CD4-positive, alpha-beta T cell (primary cell): ENCODE measurements around the gene SOCS2. TPM values are rescaled to one million over a fixed set of nuclear protein-coding genes. Genes with fewer than 3 reads are reported as not detected.

Experiments used
- ATAC-seq: fragments of 200-7000 bp; cut with Tn5 transposase; one replicate; pipeline ENCODE4 v1.10.0; 2022; ENCODE audit warnings: mild to moderate bottlenecking; ENCODE audit not compliant: poor library complexity
- CTCF ChIA-PET: fragments of 350-600 bp; sonication (Branson Sonifier 250); formaldehyde crosslinking; loops from one replicate; lab custom pipeline; 2021; ENCODE audit warnings: antibody characterized with exemption, inconsistent platforms; lab: Charles Lee
- POLR2A ChIA-PET: fragments of 350-600 bp; sonication (Branson Sonifier 250); formaldehyde crosslinking; loops from one replicate; lab custom pipeline; 2021; ENCODE audit warnings: antibody characterized with exemption, inconsistent platforms; lab: Charles Lee
- DNase-seq, 14 experiments: peaks; one replicate each; pipeline ENCODE4 v3.0.0-alpha.2; 2013 to 2020; ENCODE audit warnings: mixed read lengths in 2 of 14
- H3K27ac ChIP-seq, 2 donors: one replicate each; pipeline versions ENCODE4 v1.5.1 to v1.7.0; 2013; ENCODE audit warnings: low read length in 2 of 2, low read depth in 1 of 2, mild to moderate bottlenecking in 1 of 2
- H3K27me3 ChIP-seq, 2 experiments: 1 replicate in 1 of 2; 2 replicates in 1 of 2; pipeline versions ENCODE4 v1.6.1 to v1.7.0; 2013; ENCODE audit warnings: low read length in 2 of 2, control low read depth in 1 of 2, mild to moderate bottlenecking in 1 of 2, moderate library complexity in 1 of 2; ENCODE audit not compliant: insufficient read depth in 2 of 2, control insufficient read depth in 1 of 2
- H3K36me3 ChIP-seq: one replicate; pipeline ENCODE4 v1.6.1; 2013; ENCODE audit warnings: low read length, control low read depth; ENCODE audit not compliant: insufficient read depth
- H3K4me1 ChIP-seq: one replicate; pipeline ENCODE4 v1.6.1; 2013; ENCODE audit warnings: low read length, control low read depth; ENCODE audit not compliant: insufficient read depth
- H3K4me3 ChIP-seq: one replicate; pipeline ENCODE4 v1.5.1; 2013; ENCODE audit warnings: mild to moderate bottlenecking, low read length, moderate library complexity
- H3K9me3 ChIP-seq, 2 experiments: 1 replicate in 1 of 2; 2 replicates in 1 of 2; pipeline versions ENCODE4 v1.6.1 to v1.7.0; 2013; ENCODE audit warnings: low read length in 2 of 2, mild to moderate bottlenecking in 2 of 2, control low read depth in 1 of 2, moderate library complexity in 1 of 2; ENCODE audit not compliant: control insufficient read depth in 1 of 2, insufficient read depth in 1 of 2
- H3K27ac Mint-ChIP-seq: one replicate; pipeline ENCODE4 v1.8.0; 2020; ENCODE audit warnings: mixed read lengths
- H3K27me3 Mint-ChIP-seq: one replicate; pipeline ENCODE4 v1.8.0; 2021; ENCODE audit warnings: mixed read lengths
- H3K36me3 Mint-ChIP-seq: one replicate; pipeline ENCODE4 v1.8.0; 2021; ENCODE audit warnings: low read depth, mixed read lengths
- H3K4me1 Mint-ChIP-seq: one replicate; pipeline ENCODE4 v1.8.0; 2021; ENCODE audit warnings: low read depth, mixed read lengths
- H3K4me3 Mint-ChIP-seq: one replicate; pipeline ENCODE4 v1.8.0; 2020; ENCODE audit warnings: mild to moderate bottlenecking, mixed read lengths
- H3K9me3 Mint-ChIP-seq: one replicate; pipeline ENCODE4 v1.8.0; 2020; ENCODE audit warnings: mixed read lengths
- intact Hi-C, 2 experiments: fragments of 100-400 bp; cut with DNase I in 1 of 2; cut with micrococcal nuclease in 1 of 2; formaldehyde crosslinking; loops; one replicate each; pipeline versions ENCODE4 v1.15.1 to v1.9.0; 2023 to 2025; cut with DNase I, micrococcal nuclease
- total RNA-seq, 174 experiments: library from RNA in 2 of 174; stranded (reverse) in 2 of 174; gene quantifications; one replicate each; pipeline ENCODE4 v1.2.3 and lab custom pipeline; 2021 to 2026
- TF ChIP-seq, protein P1 (sequence below): fragments of 200-600 bp; IDR thresholded peaks from one replicate; pipeline ENCODE4 v1.8.0; 2022; ENCODE audit warnings: antibody characterized with exemption, mild to moderate bottlenecking

Gene SOCS2
- total RNA-seq, 2 experiments from 2014 or later: 4.1 to 4.2 TPM

DNA sequence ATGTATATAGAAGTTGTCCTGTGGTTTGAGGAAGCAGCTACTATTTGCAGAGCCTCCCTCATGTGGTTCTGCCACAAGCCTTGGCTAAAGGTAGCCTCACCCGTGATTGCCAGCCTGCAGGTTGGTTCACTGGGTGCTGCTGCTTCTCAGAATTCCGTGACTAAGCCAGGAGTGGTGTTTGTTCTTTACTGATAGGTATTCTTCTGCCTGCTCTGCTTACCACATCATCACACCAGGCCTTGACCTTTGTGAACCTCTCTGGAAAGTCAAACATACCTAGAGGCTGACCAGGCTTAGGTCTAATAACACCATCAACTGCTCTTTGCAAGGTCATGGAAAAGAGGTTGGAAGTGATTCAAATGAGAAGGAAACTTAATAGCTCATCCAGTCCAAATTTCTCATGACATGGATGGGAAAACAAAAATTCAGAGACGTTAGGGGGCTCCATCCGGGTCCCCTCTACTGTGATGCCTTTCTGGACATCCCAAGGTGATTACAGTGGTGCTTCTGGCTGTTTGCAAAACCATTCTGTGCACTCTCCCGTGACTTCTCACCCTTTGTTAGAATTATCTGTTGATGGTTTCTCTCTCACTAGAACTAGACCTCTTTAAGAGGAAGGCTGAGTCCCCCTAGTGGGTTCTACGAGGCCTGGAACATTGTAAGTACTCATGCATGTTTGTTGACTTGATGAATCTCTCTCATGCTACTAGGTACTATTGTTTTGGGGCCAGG is 8.5 kb upstream of the SOCS2 start:
- CTCF ChIA-PET: interaction anchor here (1.3 to 1.7 kb wide), 3 partner anchors 21 to 547 kb away, joined by 3 to 6 read pairs (median 3); no protein-coding TSS in a partner anchor
- Histone ChIP-seq H3K4me3 (no peak overlapping the region), H3K4me1 (peaks cover 2% of the 10 kb centered on the region), H3K36me3 (no peaks in the 10 kb centered on the region), H3K27ac (no peak overlapping the region), H3K9me3 (no peaks in the 10 kb centered on the region), H3K27me3 (no peaks in the 10 kb centered on the region)
- POLR2A ChIA-PET: no interaction called here
- ATAC-seq (no peak), DNase-seq (peak in 1 of 14 experiments; percentile 13)
- TF ChIP-seq, protein P1, sequence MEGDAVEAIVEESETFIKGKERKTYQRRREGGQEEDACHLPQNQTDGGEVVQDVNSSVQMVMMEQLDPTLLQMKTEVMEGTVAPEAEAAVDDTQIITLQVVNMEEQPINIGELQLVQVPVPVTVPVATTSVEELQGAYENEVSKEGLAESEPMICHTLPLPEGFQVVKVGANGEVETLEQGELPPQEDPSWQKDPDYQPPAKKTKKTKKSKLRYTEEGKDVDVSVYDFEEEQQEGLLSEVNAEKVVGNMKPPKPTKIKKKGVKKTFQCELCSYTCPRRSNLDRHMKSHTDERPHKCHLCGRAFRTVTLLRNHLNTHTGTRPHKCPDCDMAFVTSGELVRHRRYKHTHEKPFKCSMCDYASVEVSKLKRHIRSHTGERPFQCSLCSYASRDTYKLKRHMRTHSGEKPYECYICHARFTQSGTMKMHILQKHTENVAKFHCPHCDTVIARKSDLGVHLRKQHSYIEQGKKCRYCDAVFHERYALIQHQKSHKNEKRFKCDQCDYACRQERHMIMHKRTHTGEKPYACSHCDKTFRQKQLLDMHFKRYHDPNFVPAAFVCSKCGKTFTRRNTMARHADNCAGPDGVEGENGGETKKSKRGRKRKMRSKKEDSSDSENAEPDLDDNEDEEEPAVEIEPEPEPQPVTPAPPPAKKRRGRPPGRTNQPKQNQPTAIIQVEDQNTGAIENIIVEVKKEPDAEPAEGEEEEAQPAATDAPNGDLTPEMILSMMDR: no peak
- intact Hi-C loops: loop anchor here in 1 of 2 experiments (10.0 kb wide), 1 partner anchor 891 kb away; the partner anchor contains the start of gene CEP83
- H3K27ac Mint-ChIP-seq: no peak overlapping the region
- no peaks in the 10 kb centered on the region for H3K4me1 Mint-ChIP-seq
- H3K36me3 Mint-ChIP-seq: peaks cover 16% of the 10 kb centered on the region
- H3K4me3 Mint-ChIP-seq: no peak overlapping the region
- no peaks in the 10 kb centered on the region for H3K9me3 Mint-ChIP-seq
- H3K27me3 Mint-ChIP-seq: no peaks in the 10 kb centered on the region

DNA sequence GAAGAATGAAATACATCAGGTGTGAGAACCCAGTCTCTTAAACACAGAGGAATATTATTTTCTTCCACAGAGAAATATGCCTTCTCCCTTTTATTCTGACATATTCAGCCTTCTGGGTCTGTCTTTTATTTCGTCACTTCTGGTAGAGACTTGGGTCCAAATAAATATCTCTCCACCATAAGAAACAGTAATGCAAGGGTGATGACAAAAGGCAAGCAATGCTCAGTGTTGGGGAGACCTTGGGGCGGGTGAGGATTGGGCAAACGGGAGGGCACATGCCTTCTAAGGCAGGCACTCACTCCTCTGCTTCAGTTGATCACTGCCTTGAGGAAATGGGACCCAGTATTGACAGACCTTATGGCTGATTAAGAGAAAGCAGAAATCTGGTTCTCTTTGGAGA is 6.7 kb upstream of the SOCS2 start:
- Mint-ChIP-seq H3K9me3 (no peaks in the 10 kb centered on the region), H3K27me3 (no peaks in the 10 kb centered on the region), H3K4me3 (no peak overlapping the region), H3K4me1 (peaks cover 8% of the 10 kb centered on the region), H3K27ac (no peak overlapping the region), H3K36me3 (peaks cover 7% of the 10 kb centered on the region)
- no peak for ATAC-seq
- TF ChIP-seq, protein P1: no peak
- no peak for DNase-seq
- no peak overlapping the region for H3K4me3 ChIP-seq
- H3K4me1 ChIP-seq: peaks cover 19% of the 10 kb centered on the region
- no peaks in the 10 kb centered on the region for H3K9me3 ChIP-seq
- intact Hi-C loops: loop anchor here in 1 of 2 experiments (5.0 to 10.0 kb wide), 5 partner anchors 177 to 889 kb away; partner anchors contain the start of gene CEP83
- H3K27me3 ChIP-seq: no peaks in the 10 kb centered on the region
- CTCF ChIA-PET: no interaction called here
- no peak overlapping the region for H3K27ac ChIP-seq
- POLR2A ChIA-PET: no interaction called here
- no peaks in the 10 kb centered on the region for H3K36me3 ChIP-seq

- no peak for DNase-seq
- H3K4me3 Mint-ChIP-seq: no peak overlapping the region
- ChIA-PET CTCF (interaction anchor here (4.0 kb wide), 1 partner anchor 534 kb away, joined by 46 read pairs; no protein-coding TSS in a partner anchor), POLR2A (no interaction called here)
- peaks cover 5% of the 10 kb centered on the region for H3K36me3 Mint-ChIP-seq
- H3K36me3 ChIP-seq: no peaks in the 10 kb centered on the region
- H3K27me3 ChIP-seq: no peaks in the 10 kb centered on the region
- no peak overlapping the region for H3K4me3 ChIP-seq
- no peaks in the 10 kb centered on the region for H3K27me3 Mint-ChIP-seq
- no peaks in the 10 kb centered on the region for H3K9me3 Mint-ChIP-seq
- peaks cover 9% of the 10 kb centered on the region for H3K4me1 Mint-ChIP-seq
- intact Hi-C loops: loop anchor here in 1 of 2 experiments (5.0 to 10.0 kb wide), 5 partner anchors 175 to 888 kb away; partner anchors contain the start of gene CEP83
- no peak for ATAC-seq
- H3K4me1 ChIP-seq: peaks cover 26% of the 10 kb centered on the region
- no peak overlapping the region for H3K27ac Mint-ChIP-seq
- H3K27ac ChIP-seq: no peak overlapping the region
- TF ChIP-seq, protein P1: no peak
- no peaks in the 10 kb centered on the region for H3K9me3 ChIP-seq
These were observed 5.3 kb upstream of the SOCS2 start for GRCh38 chr12:93567174-93567573.
